KMS-11 (cell line): ENCODE data around the gene ABO.
"Not testable (repeated sequence)": the region's sequence is repeated elsewhere in the genome, so short reads cannot be mapped to it uniquely, and the experiment has no call there.

Source experiments
- H2AFZ ChIP-seq: fragments of 200-600 bp; sonication (generic); 2 replicates; pipeline ENCODE4 v1.6.1; 2016; ENCODE audit warnings: antibody characterized with exemption, mixed run types, low read depth
- H3K27ac ChIP-seq: fragments of 200-600 bp; sonication (generic); 2 replicates; pipeline ENCODE4 v1.6.1; 2016; ENCODE audit warnings: mild to moderate bottlenecking, mixed run types
- H3K27me3 ChIP-seq: fragments of 200-600 bp; sonication (generic); 2 replicates; pipeline ENCODE4 v1.6.1; 2017; ENCODE audit warnings: mild to moderate bottlenecking, low read depth, mixed run types, moderate library complexity; ENCODE audit not compliant: insufficient read depth
- H3K36me3 ChIP-seq: fragments of 200-600 bp; sonication (generic); 2 replicates; pipeline ENCODE4 v1.6.1; 2017; ENCODE audit warnings: mild to moderate bottlenecking, mixed run types; ENCODE audit not compliant: insufficient read depth
- H3K4me1 ChIP-seq: fragments of 200-600 bp; sonication (generic); 2 replicates; pipeline ENCODE4 v1.6.1; 2016; ENCODE audit warnings: mild to moderate bottlenecking, low read depth, mixed run types; ENCODE audit not compliant: poor library complexity, severe bottlenecking
- H3K4me2 ChIP-seq: fragments of 200-600 bp; sonication (generic); 2 replicates; pipeline ENCODE4 v1.7.0; 2016; ENCODE audit warnings: mild to moderate bottlenecking, mixed run types
- H3K4me3 ChIP-seq: fragments of 200-600 bp; sonication (generic); IDR thresholded peaks from 2 replicates; pipeline ENCODE4 v1.6.1; 2017; ENCODE audit warnings: low read depth, low read length, mixed read lengths; ENCODE audit not compliant: insufficient read depth
- H3K79me2 ChIP-seq: fragments of 200-600 bp; sonication (generic); 2 replicates; pipeline ENCODE4 v1.6.1; 2016; ENCODE audit warnings: low read depth, mixed run types; ENCODE audit not compliant: insufficient read depth
- H3K9ac ChIP-seq: fragments of 200-600 bp; sonication (generic); 2 replicates; pipeline ENCODE4 v1.6.1; 2016; ENCODE audit warnings: mild to moderate bottlenecking, mixed run types
- H4K20me1 ChIP-seq: fragments of 200-600 bp; sonication (generic); 2 replicates; pipeline ENCODE4 v1.6.1; 2016; ENCODE audit warnings: mild to moderate bottlenecking, mixed run types; ENCODE audit not compliant: insufficient read depth
- CTCF ChIP-seq: fragments of 200-600 bp; sonication (generic); conservative IDR thresholded peaks from 2 replicates; pipeline ENCODE4 v1.6.1; 2017; ENCODE audit warnings: low read depth, mild to moderate bottlenecking, antibody characterized with exemption, low read length, moderate library complexity, mixed read lengths

Gene ABO

GRCh38 chr9:133235549-133236222 lies 39.3 kb downstream of the ABO start:
- H2AFZ ChIP-seq: no peak overlapping the region
- H3K4me2 ChIP-seq: no peak overlapping the region
- no peaks in the 10 kb centered on the region for H4K20me1 ChIP-seq
- TF ChIP-seq CTCF: no peak
- H3K27me3 ChIP-seq: peaks cover 46% of the 10 kb centered on the region
- H3K36me3 ChIP-seq: no peaks in the 10 kb centered on the region
- no peak overlapping the region for H3K9ac ChIP-seq
- H3K27ac ChIP-seq: no peak overlapping the region
- H3K4me3 ChIP-seq: no peak overlapping the region
- no peaks in the 10 kb centered on the region for H3K79me2 ChIP-seq
- H3K4me1 ChIP-seq: no peaks in the 10 kb centered on the region

GRCh38 chr9:133234577-133235322 lies 40.3 kb downstream of the ABO start:
- Histone ChIP-seq H3K27me3 (peaks cover 47% of the 10 kb centered on the region), H3K4me1 (no peaks in the 10 kb centered on the region), H3K4me2 (no peak overlapping the region), H2AFZ (no peak overlapping the region), H3K36me3 (no peaks in the 10 kb centered on the region), H4K20me1 (no peaks in the 10 kb centered on the region), H3K79me2 (no peaks in the 10 kb centered on the region), H3K4me3 (no peak overlapping the region), H3K27ac (no peak overlapping the region), H3K9ac (no peak overlapping the region)
- TF ChIP-seq CTCF: no peak

- H3K27ac ChIP-seq: no peak overlapping the region
- no peak overlapping the region for H3K4me2 ChIP-seq
- H4K20me1 ChIP-seq: no peaks in the 10 kb centered on the region
- H3K4me1 ChIP-seq: no peaks in the 10 kb centered on the region
- H3K4me3 ChIP-seq: no peak overlapping the region
- peaks cover 49% of the 10 kb centered on the region for H3K27me3 ChIP-seq
- H3K79me2 ChIP-seq: no peaks in the 10 kb centered on the region
- no peak overlapping the region for H3K9ac ChIP-seq
- TF ChIP-seq CTCF: no peak
- H2AFZ ChIP-seq: no peak overlapping the region
- no peaks in the 10 kb centered on the region for H3K36me3 ChIP-seq
Measured at GRCh38 chr9:133233681-133234432, 41.1 kb downstream of the ABO start.

GRCh38 chr9:133231934-133232568 lies 43.0 kb downstream of the ABO start:
- not testable (repeated sequence) for H3K4me2 ChIP-seq, H3K9ac ChIP-seq, H3K36me3 ChIP-seq, H3K4me1 ChIP-seq, H3K79me2 ChIP-seq, H4K20me1 ChIP-seq, H2AFZ ChIP-seq, H3K4me3 ChIP-seq, H3K27ac ChIP-seq
- H3K27me3 ChIP-seq: peaks cover 41% of the 10 kb centered on the region

- H2AFZ ChIP-seq: not testable (repeated sequence)
Measured at GRCh38 chr9:133230514-133230913, 44.5 kb downstream of the ABO start.

More at GRCh38 chr9:133230514-133230913, 44.5 kb downstream of the ABO start:
- not testable (repeated sequence) for H3K4me2 ChIP-seq, H3K4me1 ChIP-seq, H3K9ac ChIP-seq, H3K4me3 ChIP-seq, H4K20me1 ChIP-seq, H3K36me3 ChIP-seq, H3K27ac ChIP-seq, H3K79me2 ChIP-seq
- peaks cover 49% of the 10 kb centered on the region for H3K27me3 ChIP-seq
